ENCODE data around the gene ALKBH3.
A peak's percentile ranks its signal among the peaks of the same experiment; 100 is the strongest.

DNA sequence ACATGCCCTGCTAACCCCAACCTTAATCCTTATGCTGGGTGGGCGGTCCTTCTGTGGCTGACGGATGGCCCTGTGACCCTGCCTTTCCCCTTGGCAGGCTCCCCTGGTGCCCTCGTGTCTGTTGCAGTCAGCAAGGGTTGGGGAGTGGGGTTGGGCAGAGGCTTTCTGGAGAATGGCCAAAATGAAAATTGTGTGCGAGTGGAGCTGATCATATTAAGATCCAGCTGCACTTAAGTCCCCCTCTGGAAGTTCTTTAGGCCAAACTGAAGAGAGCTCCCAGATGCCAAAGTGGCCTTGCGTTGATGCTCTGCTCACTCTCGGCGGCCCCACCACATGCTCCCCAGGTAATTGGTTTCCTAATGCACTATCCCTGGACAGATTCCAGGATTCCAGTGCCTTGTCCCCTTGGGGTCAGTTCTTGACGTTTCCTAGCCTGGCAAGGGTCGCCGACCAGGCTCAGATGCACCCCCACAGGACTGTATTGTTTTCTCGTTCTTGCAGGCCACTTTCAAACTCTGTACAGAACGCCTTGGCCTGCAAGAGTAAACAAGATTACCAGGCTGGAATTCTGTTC, 45.4 kb downstream of the ALKBH3 start:
- TF ChIP-seq TCF12 (IDR thresholded peaks at IDR 0.05): 0 out of 2 replicates have a peak, but pooled peaks have one; percentile 33
- no peak for TF ChIP-seq CTCF (IDR thresholded peaks at IDR 0.05)
- no peak for TF ChIP-seq REST (IDR thresholded peaks at IDR 0.05; ENCODE audit: low read depth, low read length)
- no peak for TF ChIP-seq NRF1 (IDR thresholded peaks at IDR 0.05; ENCODE audit: low read depth, low read length)
- TF ChIP-seq POLR2AphosphoS5 (IDR thresholded peaks at IDR 0.05; ENCODE audit: low read depth, low read length): no peak
- peak in 1 of 2 experiments; percentile 96; a peak in 2 of 4 replicates for TF ChIP-seq EP300 (IDR thresholded peaks at IDR 0.05; ENCODE audit: borderline replicate concordance in 1 of 2, low read depth in 1 of 2, low read length in 1 of 2)
- no peak for TF ChIP-seq RFX5 (IDR thresholded peaks at IDR 0.05; ENCODE audit: low read length)

Measured in SK-N-SH (cell line).